ENCODE measurements around the gene NCBP2L. TPM values are rescaled to one million over a fixed set of nuclear protein-coding genes. Genes with fewer than 3 reads are reported as not detected.

NCBP2L gene
- total and polyA plus RNA-seq, 2 of the 8 experiments (the other 6 are each of a cell fraction or from before 2014, with no cell fraction given) = not detected

GRCh38 chrX:107763647-107764046 lies 13.9 kb upstream of the NCBP2L start:
- Histone ChIP-seq H2BK12ac (ENCODE audit: low read depth, low read length) (no peak overlapping the region), H2AFZ (ENCODE audit: low read length) (no peak overlapping the region), H3K18ac (ENCODE audit: extremely low read depth, low read length) (no peak overlapping the region), H3K4me3 (ENCODE audit: extremely low read depth in 1 of 4, insufficient read depth in 2 of 4, low read depth in 3 of 4, low read length in 4 of 4) (no peak overlapping the region), H3K27me3 (replicated peaks in 1 of 4; ENCODE audit: control insufficient read depth in 3 of 4, extremely low read depth in 1 of 4, insufficient read depth in 3 of 4, low read length in 3 of 4) (no peaks in the 10 kb centered on the region; a peak in 1 of 7 replicates), H3K4me2 (ENCODE audit: insufficient read depth in 1 of 2, low read depth in 2 of 2, low read length in 2 of 2) (no peak overlapping the region), H3K14ac (ENCODE audit: insufficient read length) (no peak overlapping the region), H4K8ac (ENCODE audit: extremely low read depth, insufficient read depth, low read length) (no peak overlapping the region), H2AK5ac (ENCODE audit: low read depth, low read length) (no peak overlapping the region), H3K4ac (replicated peaks; ENCODE audit: insufficient read length, low read depth, low read length) (no peak overlapping the region), H3K23ac (ENCODE audit: insufficient read length) (no peak overlapping the region), H2BK20ac (ENCODE audit: low read length) (no peak overlapping the region), H3K9ac (replicated peaks in 1 of 4; ENCODE audit: extremely low read depth in 1 of 4, low read depth in 3 of 4, low read length in 3 of 4) (no peak overlapping the region), H3K79me2 (ENCODE audit: control insufficient read depth in 1 of 2, insufficient read depth in 2 of 2, low read length in 2 of 2) (no peaks in the 10 kb centered on the region), H2BK5ac (ENCODE audit: low read depth, low read length) (no peak overlapping the region), H3K23me2 (ENCODE audit: low read depth, low read length) (no peaks in the 10 kb centered on the region), H2BK15ac (ENCODE audit: low read length) (no peak overlapping the region), H3K4me1 (replicated peaks in 1 of 4; ENCODE audit: control insufficient read depth in 3 of 4, insufficient read depth in 4 of 4, low read length in 3 of 4) (peaks cover 0 to 2% (median 0%) of the 10 kb centered on the region in 4 experiments; a peak in 1 of 7 replicates), H3K9me3 (ENCODE audit: insufficient read depth in 2 of 2, low read depth in 1 of 2, low read length in 1 of 2) (no peaks in the 10 kb centered on the region), H4K5ac (ENCODE audit: insufficient read length, low read depth, low read length) (no peak overlapping the region), H3K27ac (ENCODE audit: low read depth, low read length) (no peak overlapping the region), H3K36me3 (ENCODE audit: control insufficient read depth in 2 of 4, insufficient read depth in 4 of 4, low read length in 3 of 4) (no peaks in the 10 kb centered on the region), H4K91ac (replicated peaks; ENCODE audit: insufficient read length, low read length) (no peak overlapping the region), H3K79me1 (ENCODE audit: low read depth, low read length) (no peaks in the 10 kb centered on the region), H3K56ac (replicated peaks; ENCODE audit: insufficient read length, low read depth, low read length) (no peak overlapping the region), H4K20me1 (replicated peaks in 1 of 2; ENCODE audit: control insufficient read depth in 1 of 2, insufficient read depth in 2 of 2, low read length in 2 of 2) (no peaks in the 10 kb centered on the region), H2BK120ac (replicated peaks; ENCODE audit: low read depth, low read length) (no peak overlapping the region)
- FAIRE-seq (no peak), DNase-seq (ENCODE audit: low read depth in 1 of 2, low spot score in 2 of 2) (no peak)
- CTCF ChIA-PET (ENCODE audit: partially characterized antibody) = interaction anchor here (0.9 kb wide), 1 partner anchor 49 kb away, joined by 3 read pairs; no protein-coding TSS in a partner anchor
- 100% methylated on average over 1 of the region's 1 CpG; no CpG with 5 or more reads in 1 of the 2 experiments for WGBS, 2 experiments (ENCODE audit: extremely low coverage in 1 of 2, insufficient coverage in 1 of 2, insufficient read length in 1 of 2, insufficient replicate concordance in 2 of 2, low coverage in 1 of 2, low lambda C conversion rate in 2 of 2, missing lambda C conversion rate in 1 of 2)
- TF ChIP-seq SIN3A (conservative IDR thresholded peaks at IDR 0.05 in 1 of 2, IDR thresholded peaks at IDR 0.05 in 1 of 2; ENCODE audit: low read depth in 1 of 2, low read length in 2 of 2) (no peak), TEAD4 (IDR thresholded peaks at IDR 0.05; ENCODE audit: low read depth, low read length) (no peak), SP4 (IDR thresholded peaks at IDR 0.05; ENCODE audit: low read length) (no peak), POLR2A (IDR thresholded peaks at IDR 0.05; ENCODE audit: control extremely low read depth in 1 of 2, low read depth in 2 of 2, low read length in 2 of 2) (no peak), SAP30 (IDR thresholded peaks at IDR 0.05; ENCODE audit: insufficient read depth, insufficient replicate concordance, low read length) (no peak), KDM4A (IDR thresholded peaks at IDR 0.05; ENCODE audit: low read depth, low read length, severe bottlenecking) (no peak), CEBPB (IDR thresholded peaks at IDR 0.05; ENCODE audit: low read depth, low read length) (no peak)
- TF ChIP-seq, protein P1, sequence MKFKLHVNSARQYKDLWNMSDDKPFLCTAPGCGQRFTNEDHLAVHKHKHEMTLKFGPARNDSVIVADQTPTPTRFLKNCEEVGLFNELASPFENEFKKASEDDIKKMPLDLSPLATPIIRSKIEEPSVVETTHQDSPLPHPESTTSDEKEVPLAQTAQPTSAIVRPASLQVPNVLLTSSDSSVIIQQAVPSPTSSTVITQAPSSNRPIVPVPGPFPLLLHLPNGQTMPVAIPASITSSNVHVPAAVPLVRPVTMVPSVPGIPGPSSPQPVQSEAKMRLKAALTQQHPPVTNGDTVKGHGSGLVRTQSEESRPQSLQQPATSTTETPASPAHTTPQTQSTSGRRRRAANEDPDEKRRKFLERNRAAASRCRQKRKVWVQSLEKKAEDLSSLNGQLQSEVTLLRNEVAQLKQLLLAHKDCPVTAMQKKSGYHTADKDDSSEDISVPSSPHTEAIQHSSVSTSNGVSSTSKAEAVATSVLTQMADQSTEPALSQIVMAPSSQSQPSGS (IDR thresholded peaks at IDR 0.05; ENCODE audit: low read length) = no peak
- POLR2A ChIA-PET (ENCODE audit: partially characterized antibody) = no interaction called here
